Tibial nerve (tissue), 4 donors: Measurements from ENCODE around the gene TICAM2. TPM values are rescaled to one million over a fixed set of nuclear protein-coding genes. Genes with fewer than 3 reads are reported as not detected.

Experiments used
- DNase-seq, 2 donors: peaks; one replicate each; pipeline ENCODE4 v3.0.0-alpha.2; 2019; ENCODE audit warnings: low spot score in 2 of 2
- H3K27ac ChIP-seq, 4 donors: fragments of 200-600 bp; sonication (generic) in 3 of 4; one replicate each; pipeline ENCODE4 v1.5.1; 2017 to 2019; ENCODE audit warnings: mild to moderate bottlenecking in 1 of 4
- H3K27me3 ChIP-seq, 2 donors: fragments of 200-600 bp; sonication (generic) in 1 of 2; one replicate each; pipeline versions ENCODE4 v1.5.1 to v1.6.0; 2017 to 2019
- H3K36me3 ChIP-seq, 3 donors: fragments of 200-600 bp; sonication (generic); one replicate each; pipeline ENCODE4 v1.5.1; 2018 to 2019
- H3K4me1 ChIP-seq, 4 donors: fragments of 200-600 bp; sonication (generic) in 3 of 4; one replicate each; pipeline ENCODE4 v1.5.1; 2017 to 2019
- H3K4me3 ChIP-seq, 4 donors: fragments of 200-600 bp; sonication (generic) in 3 of 4; one replicate each; pipeline ENCODE4 v1.5.1; 2017 to 2019; ENCODE audit warnings: mild to moderate bottlenecking in 1 of 4, moderate library complexity in 1 of 4
- H3K9me3 ChIP-seq, 4 donors: fragments of 200-600 bp; sonication (generic) in 3 of 4; one replicate each; pipeline ENCODE4 v1.5.1; 2017 to 2019
- CTCF ChIP-seq, 5 experiments: fragments of 200-600 bp in 3 of 5; fragments of 450-650 bp in 2 of 5; sonication (generic) in 3 of 5; IDR thresholded peaks; one replicate each; pipeline ENCODE4 v1.5.1; 2016 to 2019; ENCODE audit warnings: antibody characterized with exemption in 5 of 5, mild to moderate bottlenecking in 3 of 5, moderate library complexity in 2 of 5
- EP300 ChIP-seq, 2 donors: sonication (generic); formaldehyde crosslinking; IDR thresholded peaks; one replicate each; pipeline ENCODE4 v1.6.1; 2017; ENCODE audit warnings: antibody characterized with exemption in 2 of 2, mild to moderate bottlenecking in 1 of 2
- POLR2A ChIP-seq, 2 donors: fragments of 450-650 bp; IDR thresholded peaks; one replicate each; pipeline ENCODE4 v1.6.1; 2017; ENCODE audit warnings: antibody characterized with exemption in 2 of 2, mild to moderate bottlenecking in 2 of 2, moderate library complexity in 2 of 2
- WGBS, 2 donors: methylation state at CpG; one replicate each; pipeline ENCODE4 v1.1.5; 2018; 5-methylcytosine and 5-hydroxymethylcytosine counted together
- total RNA-seq, 4 donors: library from RNA; depleted of rRNA; stranded (reverse); fragments of >200 nt; gene quantifications; one replicate each; pipeline ENCODE4 v1.1.0, GENCODE V29; 2016

The TICAM2 gene
- total RNA-seq, 4 donors from 2014 or later: 1.0 to 2.8 (median 1.8) TPM

GRCh38 chr5:115577329-115577728, 24.9 kb downstream of the TICAM2 start:
- DNase-seq: no peak
- TF ChIP-seq CTCF (IDR thresholded peaks at IDR 0.05) (no peak), EP300 (IDR thresholded peaks at IDR 0.05) (no peak), POLR2A (IDR thresholded peaks at IDR 0.05) (no peak)
- Histone ChIP-seq H3K36me3 (peaks cover 0 to 28% (median 0%) of the 10 kb centered on the region in 3 donors), H3K4me3 (no peak overlapping the region), H3K27me3 (no peaks in the 10 kb centered on the region), H3K4me1 (peaks cover 0 to 11% (median 0%) of the 10 kb centered on the region in 4 donors), H3K27ac (no peak overlapping the region), H3K9me3 (no peaks in the 10 kb centered on the region)
- WGBS, 2 donors: 80 to 82% methylated on average over 2 of the region's 2 CpGs

GRCh38 chr5:115575167-115576070, 26.9 kb downstream of the TICAM2 start:
- WGBS, 2 donors: 75 to 79% methylated on average over 5 of the region's 5 CpGs
- Histone ChIP-seq H3K27ac (no peak overlapping the region), H3K9me3 (no peaks in the 10 kb centered on the region), H3K4me1 (peaks cover 0 to 27% (median 0%) of the 10 kb centered on the region in 4 donors), H3K4me3 (no peak overlapping the region), H3K27me3 (no peaks in the 10 kb centered on the region), H3K36me3 (peaks cover 0 to 19% (median 0%) of the 10 kb centered on the region in 3 donors)
- no peak for TF ChIP-seq CTCF (IDR thresholded peaks at IDR 0.05)
- no peak for DNase-seq

GRCh38 chr5:115573133-115573532, 29.1 kb downstream of the TICAM2 start:
- 78 to 81% methylated on average over 2 of the region's 2 CpGs for WGBS, 2 donors
- H3K9me3 ChIP-seq: no peaks in the 10 kb centered on the region
- H3K4me3 ChIP-seq: no peak overlapping the region
- TF ChIP-seq EP300 (IDR thresholded peaks at IDR 0.05): no peak
- TF ChIP-seq POLR2A (IDR thresholded peaks at IDR 0.05): no peak
- no peak for TF ChIP-seq CTCF (IDR thresholded peaks at IDR 0.05)
- H3K27ac ChIP-seq: peak overlapping the region in 1 of 4 donors; percentile 86
- H3K4me1 ChIP-seq: peaks cover 0 to 22% (median 0%) of the 10 kb centered on the region in 4 donors
- H3K27me3 ChIP-seq: no peaks in the 10 kb centered on the region
- no peak for DNase-seq
- H3K36me3 ChIP-seq: peaks cover 0 to 16% (median 0%) of the 10 kb centered on the region in 3 donors

GRCh38 chr5:115571441-115571878, 30.8 kb downstream of the TICAM2 start:
- peaks cover 0 to 22% (median 0%) of the 10 kb centered on the region in 4 donors for H3K4me1 ChIP-seq
- DNase-seq: no peak
- no peak overlapping the region for H3K4me3 ChIP-seq
- H3K27ac ChIP-seq: peak overlapping the region in 3 of 4 donors; percentile 28 to 86 (median 76)
- TF ChIP-seq EP300 (IDR thresholded peaks at IDR 0.05) (peak in 1 of 2 donors; percentile 43), CTCF (IDR thresholded peaks at IDR 0.05) (peak in 2 of 5 experiments; percentile 33 to 44), POLR2A (IDR thresholded peaks at IDR 0.05) (no peak)
- peaks cover 0 to 3% (median 0%) of the 10 kb centered on the region in 3 donors for H3K36me3 ChIP-seq
- 42 to 45% methylated on average over 5 of the region's 5 CpGs for WGBS, 2 donors
- H3K9me3 ChIP-seq: no peaks in the 10 kb centered on the region
- H3K27me3 ChIP-seq: no peaks in the 10 kb centered on the region

- H3K9me3 ChIP-seq: no peaks in the 10 kb centered on the region
- DNase-seq: no peak
- H3K27ac ChIP-seq: no peak overlapping the region
- 85 to 93% methylated on average over 1 of the region's 1 CpG for WGBS, 2 donors
- H3K27me3 ChIP-seq: no peaks in the 10 kb centered on the region
- TF ChIP-seq EP300 (IDR thresholded peaks at IDR 0.05) (no peak), POLR2A (IDR thresholded peaks at IDR 0.05) (no peak), CTCF (IDR thresholded peaks at IDR 0.05) (no peak)
- no peaks in the 10 kb centered on the region for H3K36me3 ChIP-seq
- H3K4me1 ChIP-seq: peaks cover 0 to 22% (median 0%) of the 10 kb centered on the region in 4 donors
- no peak overlapping the region for H3K4me3 ChIP-seq
Measured at GRCh38 chr5:115568668-115569067, 33.6 kb downstream of the TICAM2 start.
